ENCODE results near the gene NAPSA. TPM values are rescaled to one million over a fixed set of nuclear protein-coding genes. Genes with fewer than 3 reads are reported as not detected.

The NAPSA gene
- total and polyA plus RNA-seq, 8 donors = 21.2 to 3,296 (median 39.3) TPM

DNA sequence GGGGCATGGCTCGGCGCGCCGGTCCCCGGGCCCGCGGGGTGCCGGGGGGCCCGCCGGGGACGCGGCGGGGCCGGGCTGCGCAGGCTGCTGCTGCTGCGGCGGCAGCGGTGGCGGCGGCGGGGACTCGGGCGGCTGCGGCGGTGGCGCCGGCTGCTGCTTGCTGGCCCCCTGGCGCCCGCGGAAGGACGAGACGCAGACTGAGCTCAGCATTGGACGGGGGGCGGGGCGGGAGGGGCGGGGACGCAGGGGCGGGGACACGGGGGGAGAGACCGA, 36.6 kb downstream of the NAPSA start:
- Histone ChIP-seq H3K27me3 (peaks cover 11 to 94% of the 10 kb centered on the region in 2 donors), H3K4me1 (peaks cover 0 to 67% of the 10 kb centered on the region in 2 donors), H3K4me3 (peak overlapping the region in 1 of 2 donors; percentile 35), H3K36me3 (no peaks in the 10 kb centered on the region), H3K9me3 (no peaks in the 10 kb centered on the region), H3K27ac (no peak overlapping the region)
- ATAC-seq (no peak), DNase-seq (no peak)
- intact Hi-C loops (cut with DNase I) = no loop called here
- TF ChIP-seq, protein P1, sequence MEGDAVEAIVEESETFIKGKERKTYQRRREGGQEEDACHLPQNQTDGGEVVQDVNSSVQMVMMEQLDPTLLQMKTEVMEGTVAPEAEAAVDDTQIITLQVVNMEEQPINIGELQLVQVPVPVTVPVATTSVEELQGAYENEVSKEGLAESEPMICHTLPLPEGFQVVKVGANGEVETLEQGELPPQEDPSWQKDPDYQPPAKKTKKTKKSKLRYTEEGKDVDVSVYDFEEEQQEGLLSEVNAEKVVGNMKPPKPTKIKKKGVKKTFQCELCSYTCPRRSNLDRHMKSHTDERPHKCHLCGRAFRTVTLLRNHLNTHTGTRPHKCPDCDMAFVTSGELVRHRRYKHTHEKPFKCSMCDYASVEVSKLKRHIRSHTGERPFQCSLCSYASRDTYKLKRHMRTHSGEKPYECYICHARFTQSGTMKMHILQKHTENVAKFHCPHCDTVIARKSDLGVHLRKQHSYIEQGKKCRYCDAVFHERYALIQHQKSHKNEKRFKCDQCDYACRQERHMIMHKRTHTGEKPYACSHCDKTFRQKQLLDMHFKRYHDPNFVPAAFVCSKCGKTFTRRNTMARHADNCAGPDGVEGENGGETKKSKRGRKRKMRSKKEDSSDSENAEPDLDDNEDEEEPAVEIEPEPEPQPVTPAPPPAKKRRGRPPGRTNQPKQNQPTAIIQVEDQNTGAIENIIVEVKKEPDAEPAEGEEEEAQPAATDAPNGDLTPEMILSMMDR (IDR thresholded peaks at IDR 0.05) = no peak

DNA sequence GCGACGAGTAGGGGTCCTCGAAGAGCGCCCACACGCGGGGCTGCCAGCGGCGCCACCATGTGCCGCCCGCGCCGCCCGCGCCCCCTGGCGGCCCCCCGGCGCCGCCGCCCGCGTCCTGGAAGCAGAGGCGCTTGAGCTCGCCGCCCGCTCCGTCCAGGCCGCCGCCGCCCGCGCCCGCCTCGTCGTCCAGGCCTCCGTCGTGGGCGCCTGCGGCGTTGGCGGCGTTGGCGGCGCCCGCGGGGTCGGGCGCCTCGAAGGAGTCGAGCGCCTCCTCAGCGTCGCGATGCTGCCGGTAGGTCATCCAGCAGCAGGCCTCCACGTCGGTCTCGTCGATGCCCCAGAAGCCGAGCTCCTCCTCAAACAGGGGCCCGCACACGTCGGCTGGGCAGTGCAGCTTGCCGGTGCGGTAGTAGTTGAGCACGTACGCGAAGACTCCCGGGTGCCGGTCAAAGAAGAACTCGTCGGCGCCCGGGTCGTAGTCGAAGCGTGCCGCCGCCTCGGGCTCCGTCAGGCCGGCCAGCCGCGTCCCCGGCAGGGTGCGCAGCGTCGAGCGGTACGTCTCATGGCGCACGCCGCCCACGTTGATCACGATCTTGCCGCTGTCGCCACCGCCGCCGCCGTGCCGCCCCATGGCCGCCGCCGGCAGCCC, 37.1 kb downstream of the NAPSA start:
- Histone ChIP-seq H3K4me1 (peaks cover 0 to 65% of the 10 kb centered on the region in 2 donors), H3K27me3 (peaks cover 11 to 89% of the 10 kb centered on the region in 2 donors), H3K4me3 (peak overlapping the region in 1 of 2 donors; percentile 35), H3K36me3 (no peaks in the 10 kb centered on the region), H3K27ac (no peak overlapping the region), H3K9me3 (no peaks in the 10 kb centered on the region)
- intact Hi-C loops (cut with DNase I) = no loop called here
- no peak for ATAC-seq
- TF ChIP-seq, protein P1 (IDR thresholded peaks at IDR 0.05) = no peak
- peak in 2 of 4 donors; percentile 44 to 77 for DNase-seq

DNA sequence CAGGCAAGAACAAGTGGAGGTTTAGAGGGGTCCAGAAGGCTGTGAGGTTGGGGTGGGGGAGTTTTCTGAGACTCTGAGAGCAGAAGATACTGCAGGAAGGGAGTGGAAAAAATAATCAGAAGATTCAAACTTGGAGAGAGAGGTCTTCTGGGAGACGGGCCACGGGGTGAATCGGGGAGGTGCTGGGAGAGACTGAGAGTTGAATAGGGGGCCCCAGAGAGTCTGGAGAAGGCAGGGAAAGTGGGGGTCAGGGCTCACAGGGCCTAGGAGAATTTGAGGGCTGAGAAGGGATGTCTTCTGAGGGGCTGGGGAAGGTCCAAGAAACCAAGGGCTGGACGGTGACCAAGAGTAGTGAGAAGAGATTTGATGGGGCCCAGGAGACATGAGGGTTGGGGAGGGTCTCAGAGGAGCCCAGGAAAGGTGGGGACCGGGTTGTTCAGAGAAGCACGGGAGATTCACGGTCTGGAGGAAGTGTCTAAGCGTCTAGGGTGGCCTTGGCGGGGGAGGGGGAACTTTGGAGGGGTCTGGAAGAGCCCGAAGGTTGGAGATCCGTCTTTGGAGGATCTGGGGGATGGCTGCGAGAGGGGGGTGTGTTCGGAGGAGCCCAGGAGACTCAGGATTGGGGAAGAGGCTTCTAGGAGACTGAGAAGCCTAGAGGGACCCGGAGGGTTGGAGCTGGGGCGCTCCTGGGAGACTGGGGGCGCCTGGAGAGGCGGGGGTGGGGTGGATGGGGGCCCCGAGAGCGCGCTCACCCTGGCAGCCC, 37.8 kb downstream of the NAPSA start:
- Histone ChIP-seq H3K27me3 (peaks cover 11 to 86% of the 10 kb centered on the region in 2 donors), H3K36me3 (no peaks in the 10 kb centered on the region), H3K4me1 (peaks cover 0 to 62% of the 10 kb centered on the region in 2 donors), H3K9me3 (no peaks in the 10 kb centered on the region), H3K4me3 (no peak overlapping the region), H3K27ac (no peak overlapping the region)
- TF ChIP-seq, protein P1 (IDR thresholded peaks at IDR 0.05) = no peak
- no peak for ATAC-seq
- intact Hi-C loops (cut with DNase I) = no loop called here
- no peak for DNase-seq

DNA sequence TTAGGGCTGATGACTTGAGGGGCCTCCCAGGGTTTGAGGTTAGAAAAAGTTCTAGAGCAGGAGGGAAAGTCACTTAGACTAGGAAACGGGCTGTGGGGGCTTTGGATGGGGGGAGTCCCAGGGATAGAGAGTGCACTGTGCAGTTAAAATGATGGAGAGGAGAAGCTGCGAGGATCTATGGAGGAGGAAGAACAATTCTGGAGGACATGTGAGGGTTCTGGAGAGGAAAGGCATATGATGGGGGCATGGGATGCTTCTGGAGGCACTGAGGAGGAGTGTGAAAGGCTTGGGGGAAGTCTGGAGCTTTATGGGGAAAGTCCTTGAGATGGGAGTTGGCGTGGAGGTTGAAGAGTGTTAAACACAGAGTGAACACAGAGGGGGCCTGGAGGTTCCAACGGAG, 38.4 kb downstream of the NAPSA start:
- TF ChIP-seq, protein P1 (IDR thresholded peaks at IDR 0.05) = no peak
- H3K4me3 ChIP-seq = no peak overlapping the region
- no peak overlapping the region for H3K27ac ChIP-seq
- peaks cover 11 to 80% of the 10 kb centered on the region in 2 donors for H3K27me3 ChIP-seq
- DNase-seq (no peak), ATAC-seq (no peak)
- intact Hi-C loops (cut with DNase I) = no loop called here
- H3K9me3 ChIP-seq = no peaks in the 10 kb centered on the region
- H3K4me1 ChIP-seq = peaks cover 0 to 56% of the 10 kb centered on the region in 2 donors
- H3K36me3 ChIP-seq = no peaks in the 10 kb centered on the region

DNA sequence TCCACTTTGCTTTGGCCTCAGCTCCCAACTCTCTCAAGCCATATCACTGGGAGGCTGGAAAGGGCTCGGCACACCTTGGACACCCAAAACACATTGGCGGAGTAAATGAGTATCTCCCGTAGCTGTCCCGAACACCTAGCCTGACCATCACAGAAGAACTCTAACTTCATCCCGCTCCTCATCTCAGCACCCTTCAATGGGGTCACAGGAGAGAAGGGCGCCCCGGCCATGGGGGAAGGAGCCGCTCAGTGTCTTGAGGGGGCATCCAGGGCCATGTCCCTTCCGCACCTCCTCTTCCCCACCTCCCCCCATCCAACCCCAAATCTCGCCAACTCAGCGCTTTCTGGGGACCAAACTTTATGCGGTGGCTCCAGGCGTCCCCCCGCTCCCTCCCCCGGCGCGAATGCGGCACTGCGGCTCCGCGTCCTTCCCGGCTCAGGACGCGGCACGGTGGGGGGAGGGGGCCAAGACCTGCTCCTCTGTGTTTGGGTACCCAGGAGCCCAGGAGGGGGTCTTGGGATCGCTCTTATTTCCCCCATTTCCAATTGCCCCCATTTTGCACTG, 39.3 kb downstream of the NAPSA start:
- Histone ChIP-seq H3K4me3 (peak overlapping the region in 1 of 2 donors; percentile 26), H3K4me1 (peaks cover 0 to 48% of the 10 kb centered on the region in 2 donors), H3K36me3 (no peaks in the 10 kb centered on the region), H3K27ac (no peak overlapping the region), H3K9me3 (no peaks in the 10 kb centered on the region), H3K27me3 (peaks cover 11 to 72% of the 10 kb centered on the region in 2 donors)
- intact Hi-C loops (cut with DNase I) = no loop called here
- DNase-seq = no peak
- no peak for ATAC-seq
- TF ChIP-seq, protein P1 (IDR thresholded peaks at IDR 0.05) = no peak

Measured in left lung (tissue), 10 donors.